Measurements from ENCODE around the gene MED4. TPM values are rescaled to one million over a fixed set of nuclear protein-coding genes. Genes with fewer than 3 reads are reported as not detected.

Gene MED4
- total RNA-seq, 1 experiment from 2014 or later = 28.5 TPM

DNA sequence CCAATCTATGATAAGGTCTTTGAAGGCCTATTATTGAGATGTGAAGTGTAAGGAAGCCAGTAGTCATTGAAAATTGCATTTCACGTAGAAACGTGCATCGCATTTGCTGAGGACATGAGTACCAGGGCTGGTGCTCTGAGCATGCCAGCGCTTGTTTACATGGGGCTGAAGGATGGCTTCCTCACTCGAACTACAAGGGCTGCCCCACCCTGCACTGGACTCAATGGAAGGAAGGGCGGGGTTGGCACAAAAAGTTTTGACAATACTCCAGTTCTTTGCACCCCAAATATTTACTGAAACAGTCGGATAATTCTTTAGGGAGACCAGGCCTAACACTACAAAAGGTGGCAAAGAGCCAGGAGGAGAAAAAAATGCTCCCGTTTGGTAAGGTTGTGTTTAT, 28.9 kb upstream of the MED4 start:
- CTCF ChIA-PET = no interaction called here
- H3K27me3 Mint-ChIP-seq (ENCODE audit: unreplicated experiment) = no peaks in the 10 kb centered on the region
- DNase-seq = no peak
- intact Hi-C loops (cut with micrococcal nuclease; ENCODE audit: unreplicated experiment) = loop anchor here (10.0 kb wide), 1 partner anchor 641 kb away; no protein-coding TSS in a partner anchor
- H3K4me1 Mint-ChIP-seq (ENCODE audit: low read depth, unreplicated experiment) = peaks cover 8% of the 10 kb centered on the region
- no peak overlapping the region for H3K27ac Mint-ChIP-seq (ENCODE audit: unreplicated experiment)
- H3K36me3 Mint-ChIP-seq (ENCODE audit: insufficient read depth, unreplicated experiment) = no peaks in the 10 kb centered on the region
- BruUV-seq (replicated peaks) = no TSS peak
- no peak overlapping the region for H3K4me3 Mint-ChIP-seq (ENCODE audit: low read depth, unreplicated experiment)
- no peaks in the 10 kb centered on the region for H3K9me3 Mint-ChIP-seq (ENCODE audit: low read depth, unreplicated experiment)
- TF ChIP-seq, protein P1, sequence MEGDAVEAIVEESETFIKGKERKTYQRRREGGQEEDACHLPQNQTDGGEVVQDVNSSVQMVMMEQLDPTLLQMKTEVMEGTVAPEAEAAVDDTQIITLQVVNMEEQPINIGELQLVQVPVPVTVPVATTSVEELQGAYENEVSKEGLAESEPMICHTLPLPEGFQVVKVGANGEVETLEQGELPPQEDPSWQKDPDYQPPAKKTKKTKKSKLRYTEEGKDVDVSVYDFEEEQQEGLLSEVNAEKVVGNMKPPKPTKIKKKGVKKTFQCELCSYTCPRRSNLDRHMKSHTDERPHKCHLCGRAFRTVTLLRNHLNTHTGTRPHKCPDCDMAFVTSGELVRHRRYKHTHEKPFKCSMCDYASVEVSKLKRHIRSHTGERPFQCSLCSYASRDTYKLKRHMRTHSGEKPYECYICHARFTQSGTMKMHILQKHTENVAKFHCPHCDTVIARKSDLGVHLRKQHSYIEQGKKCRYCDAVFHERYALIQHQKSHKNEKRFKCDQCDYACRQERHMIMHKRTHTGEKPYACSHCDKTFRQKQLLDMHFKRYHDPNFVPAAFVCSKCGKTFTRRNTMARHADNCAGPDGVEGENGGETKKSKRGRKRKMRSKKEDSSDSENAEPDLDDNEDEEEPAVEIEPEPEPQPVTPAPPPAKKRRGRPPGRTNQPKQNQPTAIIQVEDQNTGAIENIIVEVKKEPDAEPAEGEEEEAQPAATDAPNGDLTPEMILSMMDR (IDR thresholded peaks at IDR 0.05; ENCODE audit: unreplicated experiment) = no peak

DNA sequence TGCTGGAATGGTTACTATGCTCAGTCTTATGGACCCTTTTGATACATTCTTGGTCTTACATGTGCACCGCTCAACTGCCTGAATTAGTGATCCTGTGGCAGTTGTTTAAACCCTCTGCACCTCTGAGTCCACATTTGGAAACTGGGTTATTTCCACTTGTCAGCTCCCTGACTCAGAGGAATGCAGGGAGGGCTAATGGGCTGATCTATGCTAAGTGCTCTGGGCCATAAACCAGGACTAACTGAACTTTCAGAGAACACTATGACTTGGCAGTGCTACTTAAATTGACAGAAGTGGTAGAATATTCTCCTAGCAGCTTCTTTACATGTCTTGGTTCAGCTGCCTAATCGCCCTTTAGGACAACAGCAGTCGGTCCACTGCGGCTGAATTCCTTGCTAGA, 26.8 kb upstream of the MED4 start:
- no peak for DNase-seq
- Mint-ChIP-seq H3K27me3 (ENCODE audit: unreplicated experiment) (no peaks in the 10 kb centered on the region), H3K36me3 (ENCODE audit: insufficient read depth, unreplicated experiment) (no peaks in the 10 kb centered on the region), H3K4me3 (ENCODE audit: low read depth, unreplicated experiment) (no peak overlapping the region), H3K4me1 (ENCODE audit: low read depth, unreplicated experiment) (no peaks in the 10 kb centered on the region), H3K9me3 (ENCODE audit: low read depth, unreplicated experiment) (no peaks in the 10 kb centered on the region), H3K27ac (ENCODE audit: unreplicated experiment) (no peak overlapping the region)
- intact Hi-C loops (cut with micrococcal nuclease; ENCODE audit: unreplicated experiment) = loop anchor here (10.0 kb wide), 1 partner anchor 643 kb away; no protein-coding TSS in a partner anchor
- TF ChIP-seq, protein P1 (IDR thresholded peaks at IDR 0.05; ENCODE audit: unreplicated experiment) = no peak
- no TSS peak for BruUV-seq (replicated peaks)
- CTCF ChIA-PET = no interaction called here

DNA sequence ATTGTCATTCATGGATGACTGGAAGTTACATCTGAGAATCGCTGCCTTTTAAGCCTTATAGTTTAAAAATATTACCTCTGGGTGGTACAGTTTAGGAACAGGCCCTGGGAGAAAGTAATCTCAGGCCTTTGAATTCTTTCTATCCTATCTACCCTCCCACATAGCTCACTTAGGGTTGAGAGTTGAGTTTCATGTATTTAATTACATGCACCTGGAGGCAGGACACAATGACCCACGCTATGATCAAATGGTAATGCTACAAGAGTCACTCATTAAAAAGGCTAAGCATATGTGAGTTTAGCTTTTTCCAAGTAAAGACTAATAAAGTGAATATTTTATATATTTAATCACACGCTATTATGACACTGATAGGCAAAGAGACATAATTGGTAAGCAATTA, 25.3 kb upstream of the MED4 start:
- no TSS peak for BruUV-seq (replicated peaks)
- TF ChIP-seq, protein P1 (IDR thresholded peaks at IDR 0.05; ENCODE audit: unreplicated experiment) = no peak
- Mint-ChIP-seq H3K9me3 (ENCODE audit: low read depth, unreplicated experiment) (no peaks in the 10 kb centered on the region), H3K36me3 (ENCODE audit: insufficient read depth, unreplicated experiment) (no peaks in the 10 kb centered on the region), H3K4me1 (ENCODE audit: low read depth, unreplicated experiment) (no peaks in the 10 kb centered on the region), H3K4me3 (ENCODE audit: low read depth, unreplicated experiment) (no peak overlapping the region), H3K27ac (ENCODE audit: unreplicated experiment) (no peak overlapping the region), H3K27me3 (ENCODE audit: unreplicated experiment) (no peaks in the 10 kb centered on the region)
- CTCF ChIA-PET = no interaction called here
- DNase-seq = no peak
- intact Hi-C loops (cut with micrococcal nuclease; ENCODE audit: unreplicated experiment) = loop anchor here (10.0 kb wide), 1 partner anchor 645 kb away; no protein-coding TSS in a partner anchor

DNA sequence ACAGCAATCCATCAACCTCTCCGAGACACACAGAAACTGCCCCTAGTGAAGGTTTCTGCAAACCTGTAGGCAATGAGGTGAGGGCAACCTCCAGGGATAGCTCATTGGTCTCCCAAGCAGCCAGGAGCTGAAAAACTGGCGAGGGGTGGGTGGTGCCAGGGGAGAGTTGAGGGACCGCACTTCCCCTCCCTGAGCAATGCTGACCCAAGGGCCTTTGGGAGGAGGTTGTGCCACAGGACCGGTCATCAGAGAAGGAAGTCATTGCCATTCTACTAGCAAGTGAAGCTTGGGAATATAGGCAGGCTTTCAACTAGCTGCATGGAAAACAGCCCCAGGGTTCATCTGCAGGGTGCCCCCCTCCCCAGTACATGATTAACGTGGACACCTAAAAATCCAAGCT, 23.1 kb upstream of the MED4 start:
- no peaks in the 10 kb centered on the region for H3K27me3 Mint-ChIP-seq (ENCODE audit: unreplicated experiment)
- BruUV-seq (replicated peaks) = no TSS peak
- H3K9me3 Mint-ChIP-seq (ENCODE audit: low read depth, unreplicated experiment) = no peaks in the 10 kb centered on the region
- no peaks in the 10 kb centered on the region for H3K36me3 Mint-ChIP-seq (ENCODE audit: insufficient read depth, unreplicated experiment)
- peaks cover 12% of the 10 kb centered on the region for H3K4me1 Mint-ChIP-seq (ENCODE audit: low read depth, unreplicated experiment)
- H3K4me3 Mint-ChIP-seq (ENCODE audit: low read depth, unreplicated experiment) = no peak overlapping the region
- DNase-seq = no peak
- TF ChIP-seq, protein P1 (IDR thresholded peaks at IDR 0.05; ENCODE audit: unreplicated experiment) = no peak
- intact Hi-C loops (cut with micrococcal nuclease; ENCODE audit: unreplicated experiment) = no loop called here
- no peak overlapping the region for H3K27ac Mint-ChIP-seq (ENCODE audit: unreplicated experiment)
- CTCF ChIA-PET = no interaction called here
